ENCODE data around the gene EEF1G.

GRCh38 chr11:62575837-62576236 lies 2.1 kb upstream of the EEF1G start:
- no peak for TF ChIP-seq EZH2 (IDR thresholded peaks at IDR 0.05)
- TF ChIP-seq POLR2AphosphoS5 (IDR thresholded peaks at IDR 0.05; ENCODE audit: borderline replicate concordance, low read depth, low read length) = no peak

All from SK-N-MC (cell line).